ENCODE results near the gene PAF1. TPM values are rescaled to one million over a fixed set of nuclear protein-coding genes. Genes with fewer than 3 reads are reported as not detected.
A peak's percentile ranks its signal among the peaks of the same experiment; 100 is the strongest.

Gene PAF1
- polyA plus RNA-seq, 3 donors, result 22.7 to 37.8 (median 25.2) TPM

- intact Hi-C loops (cut with micrococcal nuclease), result loop anchor here in 1 of 2 donors (1.0 to 5.0 kb wide), 2 partner anchors 8 to 720 kb away; no protein-coding TSS in a partner anchor
- H3K27me3 Mint-ChIP-seq (ENCODE audit: low read depth in 3 of 3), result peaks cover 0 to 3% (median 2%) of the 10 kb centered on the region in 3 donors
Measured at GRCh38 chr19:39402346-39403300, 11.7 kb upstream of the PAF1 start.

More at GRCh38 chr19:39402346-39403300, 11.7 kb upstream of the PAF1 start:
- H4K20me1 ChIP-seq (ENCODE audit: insufficient read depth, low read length), result peaks cover 15% of the 10 kb centered on the region
- H2AFZ ChIP-seq (ENCODE audit: insufficient read depth, low read depth, low read length, poor library complexity, severe bottlenecking), result no peak overlapping the region
- H3K9ac ChIP-seq (ENCODE audit: insufficient read depth, low read length, poor library complexity, severe bottlenecking), result peak overlapping the region; percentile 100
- under 1% methylated on average over 46 of the region's 59 CpGs for WGBS (ENCODE audit: insufficient coverage)
- peaks cover 9% of the 10 kb centered on the region in 2 donors for H3K36me3 ChIP-seq (replicated peaks in 1 of 2; ENCODE audit: control insufficient read depth in 1 of 2, insufficient read depth in 2 of 2, low read length in 2 of 2)
- Mint-ChIP-seq H3K4me3 (peak overlapping the region; percentile 90 to 92), H3K4me1 (peaks cover 61% of the 10 kb centered on the region), H3K27ac (peak overlapping the region; percentile 98 to 100 (median 100)), H3K9me3 (peaks cover 0 to 9% (median 5%) of the 10 kb centered on the region in 7 donors), H3K36me3 (peaks cover 20 to 29% of the 10 kb centered on the region in 2 donors)
- H3K27ac ChIP-seq (ENCODE audit: low read depth in 1 of 2, low read length in 2 of 2), result peak overlapping the region; percentile 98 to 99
- H3K4me1 ChIP-seq (ENCODE audit: control insufficient read depth in 1 of 2, insufficient read depth in 2 of 2, low read length in 2 of 2), result peaks cover 77 to 80% of the 10 kb centered on the region in 2 donors
- H3K9me3 ChIP-seq (replicated peaks in 1 of 2; ENCODE audit: control insufficient read depth in 1 of 2, insufficient read depth in 1 of 2, low read length in 2 of 2), result no peaks in the 10 kb centered on the region
- peaks cover 86% of the 10 kb centered on the region for H3K79me2 ChIP-seq (ENCODE audit: insufficient read depth, low read length)
- no peak for TF ChIP-seq CTCF (IDR thresholded peaks at IDR 0.05)
- H3K4me2 ChIP-seq (replicated peaks; ENCODE audit: extremely low read depth, low read length, poor library complexity, severe bottlenecking), result peak overlapping the region; percentile 75
- peak; percentile 89 to 97 (median 93) for DNase-seq
- peak overlapping the region; percentile 48 to 96 (median 61) for H3K4me3 ChIP-seq (replicated peaks in 1 of 3; ENCODE audit: low read depth in 2 of 3, low read length in 3 of 3)
- H3K27me3 ChIP-seq (ENCODE audit: control insufficient read depth in 2 of 2, insufficient read depth in 2 of 2, low read length in 2 of 2), result no peaks in the 10 kb centered on the region
